Measurements from ENCODE around the gene NUP214.

DNA sequence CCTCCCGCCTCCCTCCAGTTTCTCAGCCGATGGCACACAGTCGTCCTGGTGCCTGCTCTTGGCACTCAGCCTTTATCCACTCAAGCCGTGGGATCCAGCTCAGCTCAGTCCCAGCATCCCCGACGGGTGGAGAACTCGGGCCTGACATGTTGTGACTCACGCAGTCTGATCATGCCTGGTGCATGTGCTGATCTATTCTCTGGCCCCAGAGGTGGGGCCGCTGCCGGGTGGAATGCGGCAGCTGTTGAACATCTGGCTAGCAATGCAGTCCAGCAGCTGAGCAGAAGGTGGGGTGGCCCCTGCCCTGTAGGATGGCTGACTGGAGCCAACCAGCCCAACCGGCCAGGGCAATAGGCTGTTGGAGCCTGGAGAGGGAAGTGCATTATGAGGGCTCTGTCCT lies 30.8 kb upstream of the NUP214 start:
- TF ChIP-seq CTCF (IDR thresholded peaks at IDR 0.05): no peak
- no peak for TF ChIP-seq ZFX (IDR thresholded peaks at IDR 0.05; ENCODE audit: borderline replicate concordance)
